ENCODE results near the gene THEMIS2.
"Not testable (repeated sequence)": the region's sequence is repeated elsewhere in the genome, so short reads cannot be mapped to it uniquely, and the experiment has no call there.

Gene THEMIS2

DNA sequence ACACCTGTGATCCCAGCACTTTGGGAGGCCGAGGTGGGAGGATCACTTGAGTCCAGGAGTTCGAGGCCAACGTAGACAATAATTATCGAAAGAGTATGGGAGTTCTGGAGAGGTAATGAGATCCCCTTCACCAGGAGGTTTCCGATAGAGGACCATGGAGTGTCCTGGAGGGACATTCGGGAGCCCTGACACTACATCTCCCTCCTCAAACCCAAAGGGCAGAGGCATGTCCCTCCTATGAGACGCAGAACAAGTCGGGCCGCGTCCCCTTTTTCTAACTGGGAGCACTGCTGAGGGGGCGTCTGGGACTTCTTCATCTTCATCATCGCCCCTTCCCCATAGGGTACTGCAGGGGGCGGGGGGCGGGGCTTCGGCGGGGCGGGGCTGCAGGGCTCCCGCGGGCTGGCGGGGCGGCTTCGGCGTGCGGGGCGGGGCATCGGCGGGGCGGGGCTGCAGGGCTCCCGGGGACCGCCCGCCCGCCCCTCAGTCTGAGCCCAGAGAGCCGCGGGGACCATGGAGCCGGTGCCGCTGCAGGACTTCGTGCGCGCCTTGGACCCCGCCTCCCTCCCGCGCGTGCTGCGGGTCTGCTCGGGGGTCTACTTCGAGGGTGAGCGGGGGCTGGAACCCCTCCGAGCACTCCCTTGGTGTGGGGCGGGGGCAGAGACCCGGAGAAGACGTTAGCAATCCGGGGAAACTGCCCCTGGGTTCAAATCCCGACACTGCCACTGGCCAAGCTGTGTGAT lies at the start of gene THEMIS2:
TSS of gene THEMIS2 (plus strand) at position 486 of the 743 bp plus-strand sequence. CDS start at position 514, 28 bp downstream.
- DNase-seq, result peak; percentile 40

DNA sequence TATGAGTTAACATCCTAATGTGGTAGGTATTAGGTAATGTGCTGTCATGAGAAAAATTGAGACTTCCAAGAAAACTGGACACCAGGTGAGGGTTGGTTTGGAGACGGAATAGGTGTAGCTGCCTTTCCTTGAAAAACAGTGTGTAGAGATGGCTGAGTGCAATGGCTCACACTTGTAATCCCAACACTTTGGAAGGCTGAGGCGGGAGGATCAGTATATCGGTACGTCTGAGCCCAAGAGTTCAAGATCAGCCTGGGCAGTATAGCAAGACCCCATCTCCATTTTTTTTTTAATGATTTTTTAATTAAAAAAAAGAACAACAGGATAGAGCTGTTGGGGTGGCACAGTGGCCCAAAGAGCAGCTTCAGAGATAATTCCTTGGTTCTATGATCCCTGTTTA lies 48.6 kb upstream of the THEMIS2 start:
- no peak for DNase-seq

DNA sequence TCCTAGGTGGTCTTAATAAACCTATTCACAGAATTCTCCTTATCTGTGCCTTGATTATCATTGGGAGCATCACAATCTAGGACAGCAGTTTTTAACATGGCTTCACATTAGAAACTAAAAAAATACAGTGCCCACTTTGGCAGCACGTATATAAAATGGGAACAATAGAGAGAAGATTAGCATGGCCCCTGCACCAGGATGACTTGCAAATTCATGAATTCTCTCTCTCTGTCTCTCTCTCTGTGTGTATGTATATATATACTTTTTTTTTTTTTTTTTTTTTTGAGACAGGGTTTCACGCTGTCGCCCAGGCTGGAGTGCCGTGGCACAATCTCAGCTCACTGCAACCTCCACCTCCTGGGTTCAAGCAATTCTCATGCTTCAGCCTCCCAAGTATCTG lies 47.9 kb upstream of the THEMIS2 start:
- DNase-seq, result no peak

DNA sequence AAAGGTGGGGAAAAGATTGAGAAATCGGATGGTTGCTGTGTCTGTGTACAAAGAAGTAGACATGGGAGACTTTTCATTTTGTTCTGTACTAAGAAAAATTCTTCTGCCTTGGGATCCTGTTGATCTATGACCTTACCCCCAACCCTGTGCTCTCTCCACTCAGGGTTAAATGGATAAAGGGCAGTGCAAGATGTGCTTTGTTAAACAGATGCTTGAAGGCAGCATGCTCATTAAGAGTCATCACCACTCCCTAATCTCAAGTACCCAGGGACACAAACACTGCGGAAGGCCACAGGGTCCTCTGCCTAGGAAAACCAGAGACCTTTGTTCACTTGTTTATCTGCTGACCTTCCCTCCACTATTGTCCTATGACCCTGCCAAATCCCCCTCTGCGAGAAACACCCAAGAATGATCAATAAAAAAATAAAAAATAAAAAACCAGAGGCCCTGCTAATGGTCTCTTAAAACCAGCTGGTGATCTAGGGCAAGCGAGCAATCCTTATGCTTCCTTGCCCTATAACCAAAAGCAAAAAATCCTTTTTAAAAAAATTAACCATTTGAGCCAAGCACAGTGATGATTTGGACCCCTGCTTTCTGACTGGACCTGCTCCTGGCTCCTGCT lies 42.9 kb upstream of the THEMIS2 start:
- DNase-seq, result not testable (repeated sequence)

DNA sequence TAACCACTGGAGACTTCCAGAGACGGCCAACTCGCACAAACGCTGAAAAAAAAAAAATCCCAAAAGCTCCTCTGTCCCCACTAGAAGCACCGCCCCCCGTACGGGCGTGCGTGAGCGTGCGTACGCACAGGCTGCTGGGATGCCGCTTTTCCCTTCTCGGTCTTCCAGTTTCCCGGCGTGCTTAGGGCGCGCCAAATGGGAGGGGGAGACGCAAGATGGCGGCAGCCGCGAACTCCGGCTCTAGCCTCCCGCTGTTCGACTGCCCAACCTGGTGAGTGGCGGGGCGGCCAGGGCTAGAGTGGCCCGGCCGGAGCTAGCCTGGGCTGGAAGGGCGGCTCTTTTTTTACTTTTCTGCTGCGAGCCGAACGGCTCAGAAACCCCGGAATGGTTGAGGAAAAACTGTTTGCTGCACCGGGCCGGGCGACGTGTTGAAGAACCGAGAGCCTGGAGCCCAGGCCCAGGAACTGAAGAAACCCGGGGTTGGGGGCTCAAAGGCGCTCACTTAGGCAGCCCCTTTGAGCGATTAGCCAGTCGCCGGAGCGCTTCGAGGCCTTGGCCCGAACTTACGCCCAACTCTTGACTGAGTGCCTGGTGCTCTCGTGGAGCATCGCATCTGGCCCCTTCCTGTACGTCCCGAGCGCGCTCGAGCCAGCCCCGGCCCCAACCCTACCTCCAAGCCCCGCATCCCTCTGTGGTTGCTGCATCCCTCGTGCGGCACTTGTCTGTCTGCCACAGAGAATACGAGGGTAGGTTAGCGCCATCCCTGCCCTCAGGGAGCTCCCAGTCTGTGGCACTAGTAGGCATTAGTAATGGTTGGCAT lies 41.5 kb upstream of the THEMIS2 start, which contains the start of gene PPP1R8:
TSS of gene PPP1R8 (plus strand) at position 162 of the 820 bp plus-strand sequence. CDS start at position 216, 54 bp downstream.
- DNase-seq, result peak; percentile 96

DNA sequence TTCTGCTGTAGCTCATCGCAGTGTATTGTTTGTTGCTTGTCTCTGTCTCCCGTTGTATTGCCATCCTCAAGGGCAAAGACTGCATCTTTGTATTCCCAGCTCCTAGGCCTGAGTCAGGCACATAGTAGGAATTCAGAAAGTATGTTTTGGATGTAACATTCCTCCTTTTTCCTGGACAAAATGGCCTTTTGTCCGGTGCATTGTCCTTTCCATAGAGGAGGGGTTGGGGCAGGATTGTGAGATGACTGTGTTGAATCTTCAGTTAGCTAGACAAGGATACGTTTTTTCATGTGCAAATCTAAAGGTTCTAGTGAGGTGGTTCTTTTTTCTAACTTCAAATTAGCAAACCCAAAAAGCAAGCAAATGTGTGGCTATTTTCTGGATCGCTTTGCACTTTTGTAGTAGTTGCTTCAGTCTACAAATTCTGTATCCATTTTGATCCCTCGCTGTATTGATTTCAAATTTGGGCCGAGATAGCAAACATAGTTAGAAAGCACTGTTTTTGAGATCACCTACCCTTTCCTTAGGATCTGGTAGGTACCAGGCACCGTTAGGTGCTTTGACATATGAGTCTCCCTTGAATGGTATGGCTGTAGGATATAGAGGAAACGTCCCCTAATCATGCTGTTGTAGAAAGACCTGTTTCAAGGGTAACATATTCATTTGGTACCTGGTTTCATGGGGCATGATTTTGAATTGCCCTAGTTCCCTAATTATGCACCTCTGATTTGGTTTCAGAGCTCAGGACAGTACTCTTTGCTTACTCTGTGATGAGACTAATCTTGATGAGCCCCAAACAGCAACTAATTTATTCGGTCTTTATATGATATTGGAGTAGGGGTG lies 40.6 kb upstream of the THEMIS2 start:
- no peak for DNase-seq

DNA sequence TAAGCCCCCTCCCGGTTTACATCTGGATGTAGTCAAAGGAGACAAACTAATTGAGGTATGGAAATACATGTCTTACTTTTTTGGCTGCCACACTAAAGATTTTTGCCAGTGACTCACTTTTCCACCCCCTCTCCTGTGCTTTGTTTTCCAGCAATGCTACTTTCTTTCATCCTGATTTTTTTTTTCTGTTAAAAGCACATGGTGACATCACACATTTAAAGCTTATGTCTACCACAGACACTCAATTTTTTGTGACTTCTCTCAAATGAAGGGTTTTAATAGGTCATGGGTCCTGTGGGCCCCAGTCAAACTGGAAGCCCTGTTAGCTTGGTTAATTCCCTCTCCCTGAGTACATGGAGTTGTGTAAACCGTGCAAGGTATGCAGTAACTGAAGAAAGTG lies 39.6 kb upstream of the THEMIS2 start:
- peak; percentile 67 for DNase-seq

DNA sequence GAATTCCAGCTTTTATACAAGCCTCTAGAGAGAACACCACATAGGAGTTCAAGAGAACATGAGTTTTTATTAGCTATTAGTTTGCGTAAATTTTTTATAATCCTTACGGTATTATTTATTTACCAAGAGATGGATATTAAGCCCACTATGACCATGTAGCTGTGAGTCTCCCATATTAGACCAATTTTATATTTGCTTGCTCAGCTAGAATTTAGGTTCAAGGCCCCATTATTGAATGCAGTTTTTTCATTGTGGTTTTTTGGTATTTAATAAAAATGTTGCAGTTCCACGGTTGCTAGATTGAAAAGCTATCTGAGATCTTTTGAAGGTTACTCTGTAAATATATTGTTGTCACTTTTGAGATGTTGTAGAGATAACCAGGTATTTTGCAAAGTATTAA lies 38.9 kb upstream of the THEMIS2 start:
- no peak for DNase-seq

DNA sequence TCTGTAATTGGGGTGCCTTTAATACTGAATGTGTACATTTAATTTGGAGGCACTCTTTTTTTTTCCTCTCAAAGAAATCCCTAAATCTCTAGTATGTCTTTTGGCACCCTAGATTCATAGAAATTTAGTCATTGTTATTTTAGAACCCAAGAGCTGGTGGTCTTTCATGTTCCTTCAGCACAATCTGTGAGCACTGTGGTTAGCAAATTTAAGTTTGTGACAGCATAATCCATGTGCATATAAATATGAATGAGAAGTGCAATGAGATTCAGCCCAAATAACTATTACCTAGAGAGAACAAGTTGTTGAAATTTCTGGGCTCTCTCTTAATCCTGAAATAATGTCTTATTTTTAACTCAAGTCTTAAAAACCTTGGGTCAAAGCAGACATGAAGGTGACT lies 37.3 kb upstream of the THEMIS2 start:
- no peak for DNase-seq

DNA sequence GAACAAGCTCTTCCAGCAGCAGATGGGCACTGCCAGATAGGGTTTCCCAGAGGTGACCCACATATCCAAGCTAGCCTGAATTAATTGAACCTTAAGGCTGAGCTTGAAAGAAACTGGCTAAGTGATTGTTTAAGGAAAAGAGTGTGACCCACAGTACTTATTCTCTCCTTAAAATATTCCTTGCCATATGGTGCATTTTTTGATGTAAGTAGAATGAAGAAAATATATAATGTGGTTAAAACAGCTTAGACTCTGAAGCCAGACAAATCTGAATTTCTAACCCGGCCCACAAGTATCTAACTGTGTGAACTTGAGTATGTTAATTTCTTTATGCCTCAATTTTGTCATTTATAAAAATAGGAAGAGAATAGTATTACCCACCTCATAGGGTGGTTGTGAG lies 36.8 kb upstream of the THEMIS2 start:
- DNase-seq, result no peak

DNA sequence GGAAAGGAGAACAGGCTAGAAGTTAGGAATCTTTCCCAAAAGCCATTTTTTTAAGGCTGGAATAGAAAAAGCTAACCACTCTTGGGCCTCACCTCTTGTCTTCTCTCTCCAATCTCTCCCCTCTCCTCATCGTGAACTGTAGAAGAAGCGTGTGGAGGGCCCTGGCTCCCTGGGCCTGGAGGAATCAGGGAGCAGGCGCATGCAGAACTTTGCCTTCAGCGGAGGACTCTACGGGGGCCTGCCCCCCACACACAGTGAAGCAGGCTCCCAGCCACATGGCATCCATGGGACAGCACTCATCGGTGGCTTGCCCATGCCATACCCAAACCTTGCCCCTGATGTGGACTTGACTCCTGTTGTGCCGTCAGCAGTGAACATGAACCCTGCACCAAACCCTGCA lies 22.4 kb upstream of the THEMIS2 start:
- DNase-seq, result no peak

DNA sequence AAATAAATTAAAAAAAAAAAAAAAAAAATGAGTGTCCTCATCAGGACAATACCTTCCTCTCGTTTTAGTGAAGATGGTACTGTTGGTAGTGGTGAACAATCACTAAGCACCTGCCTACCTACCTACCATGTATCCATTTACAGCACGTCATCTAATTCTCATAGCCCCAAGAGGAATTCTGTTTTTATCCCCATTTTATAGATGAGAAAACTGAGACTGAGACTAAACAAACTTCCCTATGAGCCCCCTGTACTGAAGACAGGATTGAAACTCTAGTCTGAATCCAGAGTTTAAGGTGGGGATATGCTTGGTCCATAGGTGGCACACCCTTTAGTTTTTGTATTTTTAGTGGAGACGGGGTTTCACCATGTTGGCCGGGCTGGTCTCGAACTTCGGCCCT lies 17.3 kb upstream of the THEMIS2 start:
- DNase-seq, result no peak

DNA sequence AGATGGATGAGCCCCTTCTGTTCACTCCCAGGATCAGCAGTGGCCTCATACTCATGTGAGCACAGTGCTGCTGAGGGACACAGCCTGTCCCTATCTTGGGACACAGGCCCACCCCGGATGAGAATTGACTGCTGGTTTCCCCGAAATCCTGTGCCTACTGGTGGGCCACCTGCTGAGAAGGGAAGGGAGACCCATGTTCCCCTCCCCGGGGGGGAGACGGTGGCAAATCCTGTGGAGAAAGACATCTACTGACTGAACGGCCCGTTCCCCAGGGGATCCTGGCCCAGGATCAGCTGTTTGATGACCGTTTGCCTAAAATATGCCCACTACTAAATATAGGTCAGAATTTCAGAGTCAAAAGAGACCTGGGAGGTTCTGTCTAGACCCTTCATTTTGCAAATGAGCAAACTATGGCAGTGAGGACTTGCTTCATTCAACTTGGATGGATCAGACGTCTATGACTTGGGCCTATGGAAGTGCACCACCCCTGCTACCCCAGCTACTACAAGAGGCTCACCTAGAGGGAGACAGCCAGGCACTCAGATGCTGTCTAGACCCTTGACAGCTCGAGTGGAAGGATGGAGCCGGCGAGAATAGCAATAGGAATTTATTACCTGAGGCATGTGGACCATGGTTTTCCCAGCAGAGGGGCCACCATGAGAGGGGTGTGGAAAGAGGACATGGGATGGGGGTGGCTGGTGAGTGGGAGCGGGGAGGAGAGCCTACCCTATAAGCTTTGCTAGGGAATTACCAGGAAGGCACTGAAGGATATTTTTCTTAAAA lies 15.6 kb upstream of the THEMIS2 start:
- no peak for DNase-seq

DNA sequence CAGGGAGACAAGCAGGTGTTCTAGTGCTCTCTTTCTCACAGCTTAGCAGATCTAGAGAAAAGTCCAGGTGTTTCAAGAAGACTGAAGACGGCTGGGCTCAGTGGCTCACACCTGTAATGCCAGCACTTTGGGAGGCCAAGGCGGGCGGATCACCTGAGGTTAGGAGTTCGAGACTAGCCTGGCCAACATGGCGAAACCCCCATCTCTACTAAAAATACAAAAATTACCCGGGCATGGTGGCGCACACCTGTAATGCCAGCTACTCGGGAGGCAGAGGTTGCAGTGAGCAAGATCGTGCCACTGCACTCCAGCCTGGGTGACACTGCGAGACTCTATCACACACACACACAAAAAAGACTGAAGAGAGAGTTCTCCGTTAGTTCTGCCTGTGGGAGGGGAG lies 14.8 kb upstream of the THEMIS2 start:
- DNase-seq, result not testable (repeated sequence)

DNA sequence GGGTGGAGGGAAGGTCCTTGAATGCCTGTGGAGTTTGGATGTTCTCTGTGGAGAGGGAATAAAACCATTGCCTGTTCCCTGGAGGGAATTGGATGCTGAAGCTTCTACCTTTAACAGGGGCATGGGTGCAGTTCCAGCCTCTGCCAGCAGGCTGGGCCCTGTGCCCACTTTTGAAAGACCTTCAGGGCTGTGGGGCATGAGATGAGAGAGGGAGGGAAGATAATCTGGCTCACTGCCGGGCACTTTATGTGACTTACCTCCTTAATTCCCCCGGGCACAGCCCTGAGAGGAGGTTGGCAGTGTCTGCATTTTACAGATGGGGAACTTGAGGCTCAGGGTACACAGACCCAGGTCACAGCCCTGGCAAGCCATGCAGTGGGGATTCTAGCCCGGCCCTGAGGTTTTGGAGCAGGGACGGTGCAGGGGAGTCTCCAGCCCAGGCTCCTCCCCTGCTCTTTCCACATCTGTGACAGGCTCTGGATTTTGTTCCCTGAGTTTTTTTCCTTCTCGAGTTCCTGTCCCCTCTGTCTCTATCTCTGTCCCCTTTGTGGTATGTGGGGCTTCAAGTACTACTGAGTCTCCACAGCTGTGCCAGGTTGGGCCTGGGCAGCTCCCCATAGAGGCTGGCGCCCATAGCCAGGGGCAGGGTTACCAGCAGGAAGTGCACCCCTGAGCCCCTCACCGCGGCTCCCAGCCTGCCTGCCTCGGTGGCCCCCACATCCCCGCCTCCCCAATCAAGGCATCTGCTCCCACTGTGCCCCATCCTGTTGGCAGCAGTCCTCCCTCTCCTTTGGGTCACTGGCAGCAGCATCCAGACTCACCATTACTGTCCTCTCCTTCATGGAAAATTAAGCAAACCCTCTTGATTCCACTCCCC lies 14.0 kb upstream of the THEMIS2 start:
- DNase-seq, result peak; percentile 81

DNA sequence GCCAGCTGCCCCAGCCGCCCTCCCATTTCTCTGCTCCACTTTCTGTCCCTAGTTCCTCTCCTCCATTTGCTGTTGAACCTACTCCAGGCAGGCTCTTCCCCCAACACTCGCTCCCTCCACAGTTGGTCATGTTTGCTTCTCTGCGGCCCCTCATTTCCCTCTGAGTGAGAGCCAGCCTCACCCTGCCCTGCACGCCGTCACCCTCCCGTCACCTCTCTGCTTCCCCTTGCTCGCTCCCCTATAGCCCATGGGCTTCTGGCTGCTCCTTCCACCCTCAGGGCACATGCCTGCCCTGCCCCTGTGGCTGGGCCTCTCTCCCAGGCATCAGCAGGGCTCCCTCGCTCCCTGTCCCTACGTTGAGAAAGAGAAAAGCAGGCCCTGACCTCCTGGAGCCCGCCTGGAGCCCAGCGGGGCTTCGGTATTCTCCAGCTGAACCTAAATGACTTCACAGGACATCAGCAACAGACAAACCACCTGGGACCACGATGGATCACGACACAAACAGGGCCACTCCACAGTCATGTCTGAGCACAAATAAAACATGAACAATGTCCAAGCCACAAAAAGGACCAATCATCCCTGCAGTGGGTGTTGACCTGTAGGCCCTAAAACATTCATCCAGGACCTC lies 13.3 kb upstream of the THEMIS2 start:
- no peak for DNase-seq

DNA sequence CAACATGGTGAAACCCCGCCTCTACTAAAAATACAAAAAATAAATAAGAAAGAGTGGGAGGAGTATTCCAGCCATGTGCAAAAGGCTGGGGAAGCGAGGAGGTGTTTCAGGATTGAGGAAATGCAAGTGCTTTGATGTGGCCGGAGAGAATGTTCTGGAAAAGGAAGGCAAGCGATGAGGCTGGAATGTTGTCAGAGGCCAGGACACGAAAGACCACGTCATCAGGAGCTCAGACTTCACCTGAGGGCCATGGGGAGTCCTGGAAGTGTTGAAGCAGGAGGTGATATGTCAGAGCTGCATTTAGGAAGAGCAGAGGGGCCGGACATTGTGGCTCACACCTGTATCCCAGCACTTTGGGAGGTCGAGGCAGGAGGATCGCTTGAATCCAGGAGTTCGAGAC lies 10.9 kb upstream of the THEMIS2 start:
- DNase-seq, result no peak

DNA sequence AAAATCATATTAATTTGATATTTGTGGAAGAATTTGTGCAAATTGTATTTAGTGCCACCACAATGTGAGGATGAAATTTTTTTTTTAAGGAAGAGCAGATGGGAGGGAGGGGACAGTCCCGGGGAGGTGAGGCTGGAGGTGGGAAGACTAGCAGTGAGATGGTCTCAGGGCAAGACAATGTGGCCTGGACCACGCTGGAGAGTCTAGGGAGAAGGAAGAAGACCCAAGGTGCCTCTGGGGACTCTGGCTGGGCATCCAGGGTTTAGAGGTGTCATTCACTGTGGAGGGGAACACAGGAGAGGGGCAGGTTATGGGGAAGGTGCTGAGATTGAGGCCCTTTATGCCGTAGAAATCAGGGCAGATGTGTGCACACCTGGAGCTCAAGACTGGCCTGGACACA lies 10.3 kb upstream of the THEMIS2 start:
- no peak for DNase-seq

DNA sequence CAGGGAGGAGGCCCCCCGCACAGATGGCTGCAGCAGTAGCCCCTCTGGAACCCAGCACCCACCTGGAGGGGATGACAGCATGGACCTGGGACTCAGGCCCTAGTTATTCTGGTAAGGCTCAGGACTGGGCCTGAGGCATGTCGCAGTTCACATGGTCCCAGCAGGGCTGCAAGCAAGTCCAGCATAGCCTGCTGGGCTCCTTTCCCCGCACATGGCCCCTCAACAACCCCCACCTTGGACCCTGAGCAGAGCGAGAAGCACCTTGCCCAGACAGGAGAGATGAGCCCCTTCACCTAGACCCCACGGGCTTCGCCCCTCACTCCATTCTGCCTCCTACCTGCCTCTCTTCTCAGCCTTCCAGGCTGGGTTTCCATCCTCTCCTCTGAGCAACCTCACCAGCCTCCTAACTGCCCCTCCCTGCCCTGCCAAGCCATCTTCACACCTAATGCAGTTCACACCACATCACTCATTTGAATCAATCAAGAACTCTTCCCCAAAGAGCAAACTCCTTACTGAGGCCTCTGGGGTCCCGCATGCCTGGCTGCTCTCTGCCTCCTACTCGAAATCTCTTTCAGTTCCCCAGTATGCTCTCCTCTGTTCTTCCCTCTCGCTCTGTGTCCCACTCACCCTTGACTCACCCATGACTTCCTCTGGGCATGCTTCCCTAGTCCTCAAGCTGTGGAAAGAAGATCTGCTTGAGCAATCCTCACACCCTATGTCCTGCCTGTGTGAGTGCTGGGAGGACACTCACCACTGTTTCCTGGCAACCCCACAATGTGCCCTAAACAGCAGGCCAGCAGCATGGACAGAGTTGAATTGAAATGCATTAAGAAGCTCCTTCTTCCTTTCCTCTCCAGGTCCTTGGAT lies 9.4 kb upstream of the THEMIS2 start:
- DNase-seq, result peak; percentile 91

Data from fibroblast of upper back skin (primary cell).